ENCODE measurements around the gene RPP25L.

DNA sequence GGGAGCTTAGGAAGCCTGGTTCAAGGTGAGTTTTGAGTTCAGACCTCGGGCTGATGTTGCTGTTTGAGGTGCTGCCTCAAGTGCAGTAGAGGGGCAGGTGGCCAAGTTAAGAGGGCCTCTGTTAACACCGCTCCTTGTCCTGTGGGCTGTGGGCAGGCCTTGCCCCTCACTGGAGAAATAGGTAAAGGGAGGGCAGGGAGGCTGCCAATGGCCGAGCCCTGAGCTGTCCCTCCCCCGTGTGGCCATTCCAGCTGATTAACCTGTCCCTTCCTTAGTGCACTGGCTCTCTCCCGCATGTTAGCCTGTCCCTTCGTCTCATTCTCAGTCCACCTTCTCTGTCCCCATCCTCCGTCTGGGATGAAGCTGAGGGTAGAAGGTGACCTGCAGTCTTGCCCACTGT, 43.8 kb downstream of the RPP25L start:
- no peak for TF ChIP-seq TAF1 (IDR thresholded peaks at IDR 0.05; ENCODE audit: low read depth)
- TF ChIP-seq YY1 (IDR thresholded peaks at IDR 0.05; ENCODE audit: low read depth): no peak

Data from Ishikawa (cell line).